Breast epithelium (tissue), 4 donors: Measurements from ENCODE around the gene DMD. TPM values are rescaled to one million over a fixed set of nuclear protein-coding genes. Genes with fewer than 3 reads are reported as not detected.

ENCODE experiments used
- DNase-seq, 2 donors: peaks; one replicate each; pipeline ENCODE4 v3.0.0-alpha.2; 2019; ENCODE audit warnings: low spot score in 2 of 2
- H3K27ac ChIP-seq, 2 donors: fragments of 200-600 bp; sonication (generic) in 1 of 2; one replicate each; pipeline ENCODE4 v1.5.1; 2016 to 2019; ENCODE audit warnings: mild to moderate bottlenecking in 1 of 2
- H3K27me3 ChIP-seq, 2 donors: fragments of 200-600 bp; sonication (generic) in 1 of 2; one replicate each; pipeline versions ENCODE4 v1.5.1 to v1.6.0; 2017 to 2019; ENCODE audit warnings: control low read depth in 1 of 2, mild to moderate bottlenecking in 1 of 2
- H3K36me3 ChIP-seq: fragments of 200-600 bp; one replicate; pipeline ENCODE4 v1.5.1; 2019
- H3K4me1 ChIP-seq, 2 donors: fragments of 200-600 bp; sonication (generic); one replicate each; pipeline ENCODE4 v1.5.1; 2016 to 2019; ENCODE audit warnings: control low read depth in 1 of 2
- H3K4me3 ChIP-seq, 3 donors: fragments of 200-600 bp; sonication (generic); 1 replicate in 2 of 3; 2 replicates in 1 of 3; pipeline ENCODE4 v1.5.1; 2016 to 2019; ENCODE audit warnings: mild to moderate bottlenecking in 3 of 3, moderate library complexity in 2 of 3
- H3K9me3 ChIP-seq, 2 donors: fragments of 200-600 bp; sonication (generic) in 1 of 2; one replicate each; pipeline ENCODE4 v1.5.1; 2016 to 2019; ENCODE audit warnings: control low read depth in 1 of 2
- CTCF ChIP-seq, 3 donors: fragments of 450-650 bp; IDR thresholded peaks; one replicate each; pipeline ENCODE4 v1.5.1; 2016 to 2017; ENCODE audit warnings: antibody characterized with exemption in 3 of 3, mild to moderate bottlenecking in 3 of 3, moderate library complexity in 3 of 3
- POLR2A ChIP-seq: fragments of 450-650 bp; IDR thresholded peaks from one replicate; pipeline ENCODE4 v1.6.1; 2016; ENCODE audit warnings: antibody characterized with exemption, mild to moderate bottlenecking, moderate library complexity
- POLR2AphosphoS5 ChIP-seq, 3 donors: sonication (generic); formaldehyde crosslinking; IDR thresholded peaks; one replicate each; pipeline ENCODE4 v1.6.1; 2017; ENCODE audit warnings: antibody characterized with exemption in 3 of 3
- intact Hi-C: fragments of 100-400 bp; cut with DNase I; formaldehyde crosslinking; loops from one replicate; pipeline ENCODE4 v1.15.1; 2023; ENCODE audit warnings: low total_unique reads
- total RNA-seq, 3 donors: library from RNA; depleted of rRNA; stranded (reverse); fragments of >200 nt; gene quantifications; one replicate each; pipeline ENCODE4 v1.1.0, GENCODE V29; 2016

The DMD gene
- total RNA-seq, 3 donors from 2014 or later: 57.0 to 135 (median 65.2) TPM

- Histone ChIP-seq H3K36me3 (no peaks in the 10 kb centered on the region), H3K4me3 (no peak overlapping the region), H3K27me3 (peaks cover 0 to 7% of the 10 kb centered on the region in 2 donors), H3K4me1 (no peaks in the 10 kb centered on the region), H3K27ac (no peak overlapping the region), H3K9me3 (no peaks in the 10 kb centered on the region)
- TF ChIP-seq POLR2AphosphoS5 (IDR thresholded peaks at IDR 0.05): no peak
- no peak for TF ChIP-seq POLR2A
- no peak for TF ChIP-seq CTCF (IDR thresholded peaks at IDR 0.05)
- intact Hi-C loops: no loop called here
- DNase-seq: no peak
Measured at GRCh38 chrX:31521941-31522340, 1689.4 kb downstream of the DMD start.

- Histone ChIP-seq H3K9me3 (no peaks in the 10 kb centered on the region), H3K4me3 (no peak overlapping the region), H3K27me3 (peaks cover 0 to 10% of the 10 kb centered on the region in 2 donors), H3K36me3 (no peaks in the 10 kb centered on the region), H3K27ac (no peak overlapping the region), H3K4me1 (no peaks in the 10 kb centered on the region)
- intact Hi-C loops: no loop called here
- DNase-seq: no peak
- TF ChIP-seq POLR2AphosphoS5 (IDR thresholded peaks at IDR 0.05) (no peak), POLR2A (no peak), CTCF (IDR thresholded peaks at IDR 0.05) (no peak)
Measured at GRCh38 chrX:31516527-31516926, 1694.8 kb downstream of the DMD start.

GRCh38 chrX:31508338-31508737 lies 1703.0 kb downstream of the DMD start:
- Histone ChIP-seq H3K9me3 (no peaks in the 10 kb centered on the region), H3K27me3 (peaks cover 0 to 2% of the 10 kb centered on the region in 2 donors), H3K36me3 (no peaks in the 10 kb centered on the region), H3K27ac (peak overlapping the region; percentile 50 to 52), H3K4me3 (no peak overlapping the region), H3K4me1 (no peaks in the 10 kb centered on the region)
- TF ChIP-seq POLR2A (no peak), POLR2AphosphoS5 (IDR thresholded peaks at IDR 0.05) (no peak), CTCF (IDR thresholded peaks at IDR 0.05) (no peak)
- DNase-seq: peak in 1 of 2 donors; percentile 25
- intact Hi-C loops: no loop called here

- no peak overlapping the region for H3K27ac ChIP-seq
- no peaks in the 10 kb centered on the region for H3K4me1 ChIP-seq
- H3K9me3 ChIP-seq: no peaks in the 10 kb centered on the region
- intact Hi-C loops: no loop called here
- H3K4me3 ChIP-seq: no peak overlapping the region
- TF ChIP-seq CTCF (IDR thresholded peaks at IDR 0.05): no peak
- no peak for TF ChIP-seq POLR2AphosphoS5 (IDR thresholded peaks at IDR 0.05)
- TF ChIP-seq POLR2A: no peak
- H3K36me3 ChIP-seq: no peaks in the 10 kb centered on the region
- no peak for DNase-seq
- peaks cover 0 to 2% of the 10 kb centered on the region in 2 donors for H3K27me3 ChIP-seq
Measured at GRCh38 chrX:31506928-31507327, 1704.4 kb downstream of the DMD start.

- TF ChIP-seq POLR2A (no peak), POLR2AphosphoS5 (IDR thresholded peaks at IDR 0.05) (no peak), CTCF (IDR thresholded peaks at IDR 0.05) (no peak)
- Histone ChIP-seq H3K4me1 (no peaks in the 10 kb centered on the region), H3K27ac (no peak overlapping the region), H3K4me3 (no peak overlapping the region), H3K36me3 (no peaks in the 10 kb centered on the region), H3K9me3 (no peaks in the 10 kb centered on the region), H3K27me3 (peaks cover 0 to 3% of the 10 kb centered on the region in 2 donors)
- intact Hi-C loops: no loop called here
- no peak for DNase-seq
Measured at GRCh38 chrX:31506360-31506759, 1705.0 kb downstream of the DMD start.
